Bronchial smooth muscle cell (primary cell): ENCODE data around the gene GPR61. TPM values are rescaled to one million over a fixed set of nuclear protein-coding genes. Genes with fewer than 3 reads are reported as not detected.

Source experiments
- total RNA-seq: library from RNA; depleted of rRNA; stranded (reverse); fragments of >200 nt; gene quantifications from 2 replicates; pipeline ENCODE4 v1.2.1, GENCODE V29; 2014

The GPR61 gene, protein sequence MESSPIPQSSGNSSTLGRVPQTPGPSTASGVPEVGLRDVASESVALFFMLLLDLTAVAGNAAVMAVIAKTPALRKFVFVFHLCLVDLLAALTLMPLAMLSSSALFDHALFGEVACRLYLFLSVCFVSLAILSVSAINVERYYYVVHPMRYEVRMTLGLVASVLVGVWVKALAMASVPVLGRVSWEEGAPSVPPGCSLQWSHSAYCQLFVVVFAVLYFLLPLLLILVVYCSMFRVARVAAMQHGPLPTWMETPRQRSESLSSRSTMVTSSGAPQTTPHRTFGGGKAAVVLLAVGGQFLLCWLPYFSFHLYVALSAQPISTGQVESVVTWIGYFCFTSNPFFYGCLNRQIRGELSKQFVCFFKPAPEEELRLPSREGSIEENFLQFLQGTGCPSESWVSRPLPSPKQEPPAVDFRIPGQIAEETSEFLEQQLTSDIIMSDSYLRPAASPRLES
- total RNA-seq = under 0.01 and 0.34 TPM in 2 replicates

DNA sequence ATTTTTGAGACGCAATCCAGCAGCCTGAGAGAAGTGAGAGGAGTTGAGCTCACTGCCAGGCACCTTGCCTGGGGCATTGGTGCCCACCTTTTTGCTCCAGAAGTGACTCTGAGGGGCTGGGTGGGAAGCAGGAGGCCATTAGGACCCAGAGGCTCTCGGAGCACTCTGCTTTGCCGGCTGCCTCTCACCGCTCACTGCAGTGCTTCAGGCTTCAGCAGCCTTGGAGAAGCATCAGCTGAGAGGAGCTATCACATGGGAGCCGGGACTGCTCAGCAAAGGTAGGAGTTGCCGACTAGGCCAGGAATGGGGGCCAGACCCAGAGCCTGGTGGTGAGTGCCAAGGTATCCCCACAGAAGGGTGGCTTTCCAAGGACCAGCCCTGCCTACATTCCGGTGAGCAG, at the start of gene GPR61:
Gene GPR61 (plus strand): TSS at position 197 of the 400 bp plus-strand sequence. CDS start 3,151 bp downstream, outside the sequence.

GRCh38 chr1:109493805-109494539, 45.7 kb upstream of the GPR61 start, which contains the start of gene CYB561D1:
CYB561D1 (plus strand) TSS chr1:109494094; CDS start chr1:109494140, 46 bp downstream.

GRCh38 chr1:109509176-109510134, 30.2 kb upstream of the GPR61 start, which contains the start of gene AMIGO1:
AMIGO1 (minus strand) TSS chr1:109509727; CDS start chr1:109508912, 815 bp downstream.

DNA sequence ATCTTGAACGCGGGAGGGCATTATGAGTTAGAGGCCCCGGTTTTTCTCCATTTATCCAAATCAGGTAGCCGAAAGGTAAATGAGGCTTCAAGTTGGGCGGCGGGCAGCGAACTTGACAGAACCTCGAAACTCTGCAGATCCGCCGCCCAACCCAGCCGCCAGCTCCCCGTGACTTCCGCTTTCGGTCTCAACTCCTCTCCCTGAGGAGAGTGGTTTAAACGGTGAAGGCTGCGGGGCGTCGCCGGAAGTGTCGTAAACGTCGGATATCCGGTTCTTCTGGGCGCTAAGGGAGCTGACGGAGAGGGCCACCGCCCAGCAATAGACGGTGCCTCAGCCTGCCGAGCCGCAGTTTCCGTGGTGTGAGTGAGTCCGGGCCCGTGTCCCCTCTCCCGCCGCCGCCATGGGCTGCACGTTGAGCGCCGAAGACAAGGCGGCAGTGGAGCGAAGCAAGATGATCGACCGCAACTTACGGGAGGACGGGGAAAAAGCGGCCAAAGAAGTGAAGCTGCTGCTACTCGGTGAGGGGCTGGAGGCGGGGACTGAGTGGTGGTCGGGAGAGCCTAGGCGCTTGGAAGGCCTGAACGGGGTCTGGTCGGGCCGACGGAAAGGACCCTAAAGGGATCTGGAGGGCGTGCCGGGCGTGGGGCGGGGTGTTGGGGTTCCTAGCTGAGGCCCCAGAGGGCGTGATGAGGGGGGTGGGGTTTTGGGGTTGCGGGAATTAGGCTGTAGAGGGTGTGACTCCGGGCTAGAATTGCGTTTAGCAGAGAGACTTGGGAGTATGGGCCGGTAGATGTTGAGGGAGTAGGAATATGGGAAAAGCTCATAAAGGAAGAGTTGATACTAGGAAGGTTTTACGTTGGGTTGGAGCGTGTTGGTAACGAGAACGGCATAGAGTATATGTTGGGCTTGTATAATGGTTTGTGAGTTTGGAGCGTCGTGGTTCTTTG, 8.9 kb downstream of the GPR61 start, which contains the start of gene GNAI3:
Gene GNAI3 (plus strand): TSS at position 295 of the 947 bp plus-strand sequence. CDS start 106 bp downstream, at position 401.

Other genes with a start within 250 kb of the GPR61 start
- not detected in 2 replicates for gene MYBPHL, start 232.9 kb upstream of the GPR61 start, total RNA-seq
- 1.2 and 1.4 TPM in 2 replicates for gene SORT1, start 142.0 kb upstream of the GPR61 start, total RNA-seq
- 38.5 and 48.2 TPM in 2 replicates for gene PSMA5, start 113.4 kb upstream of the GPR61 start, total RNA-seq
- gene SYPL2, start 73.3 kb upstream of the GPR61 start, total RNA-seq = 0.16 and 0.43 TPM in 2 replicates
- 1.3 and 2.1 TPM in 2 replicates for gene ATXN7L2, start 56.0 kb upstream of the GPR61 start, total RNA-seq
- 3.6 and 5.2 TPM in 2 replicates for gene CYB561D1, start 45.8 kb upstream of the GPR61 start, total RNA-seq
- 1.3 and 1.9 TPM in 2 replicates for gene AMIGO1, start 30.1 kb upstream of the GPR61 start, total RNA-seq
- 13.8 and 15.3 TPM in 2 replicates for gene GNAI3, start 8.7 kb downstream of the GPR61 start, total RNA-seq
- 0.34 and 0.79 TPM in 2 replicates for gene GNAT2, start 79.7 kb downstream of the GPR61 start, total RNA-seq
- 57.1 and 61.6 TPM in 2 replicates for gene AMPD2, start 80.0 kb downstream of the GPR61 start, total RNA-seq
- gene GSTM4, start 116.2 kb downstream of the GPR61 start, total RNA-seq = 15.6 and 15.9 TPM in 2 replicates
- gene GSTM2, start 128.2 kb downstream of the GPR61 start, total RNA-seq = 33.7 and 43.5 TPM in 2 replicates
- not detected in 2 replicates for gene GSTM1, start 147.9 kb downstream of the GPR61 start, total RNA-seq
- gene GSTM5, start 172.4 kb downstream of the GPR61 start, total RNA-seq = 3.9 and 13.4 TPM in 2 replicates
- gene GSTM3, start 201.2 kb downstream of the GPR61 start, total RNA-seq = 153 and 159 TPM in 2 replicates
- not detected in 2 replicates for gene EPS8L3, start 224.1 kb downstream of the GPR61 start, total RNA-seq